ENCODE results near the gene PFN3.

Gene PFN3

GRCh38 chr5:177399997-177400868 lies at the start of gene PFN3:
PFN3 (minus strand) TSS chr5:177400661; CDS start chr5:177400576, 85 bp downstream.
- TF ChIP-seq, protein P1, sequence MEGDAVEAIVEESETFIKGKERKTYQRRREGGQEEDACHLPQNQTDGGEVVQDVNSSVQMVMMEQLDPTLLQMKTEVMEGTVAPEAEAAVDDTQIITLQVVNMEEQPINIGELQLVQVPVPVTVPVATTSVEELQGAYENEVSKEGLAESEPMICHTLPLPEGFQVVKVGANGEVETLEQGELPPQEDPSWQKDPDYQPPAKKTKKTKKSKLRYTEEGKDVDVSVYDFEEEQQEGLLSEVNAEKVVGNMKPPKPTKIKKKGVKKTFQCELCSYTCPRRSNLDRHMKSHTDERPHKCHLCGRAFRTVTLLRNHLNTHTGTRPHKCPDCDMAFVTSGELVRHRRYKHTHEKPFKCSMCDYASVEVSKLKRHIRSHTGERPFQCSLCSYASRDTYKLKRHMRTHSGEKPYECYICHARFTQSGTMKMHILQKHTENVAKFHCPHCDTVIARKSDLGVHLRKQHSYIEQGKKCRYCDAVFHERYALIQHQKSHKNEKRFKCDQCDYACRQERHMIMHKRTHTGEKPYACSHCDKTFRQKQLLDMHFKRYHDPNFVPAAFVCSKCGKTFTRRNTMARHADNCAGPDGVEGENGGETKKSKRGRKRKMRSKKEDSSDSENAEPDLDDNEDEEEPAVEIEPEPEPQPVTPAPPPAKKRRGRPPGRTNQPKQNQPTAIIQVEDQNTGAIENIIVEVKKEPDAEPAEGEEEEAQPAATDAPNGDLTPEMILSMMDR (IDR thresholded peaks at IDR 0.05; ENCODE audit: insufficient read depth, low read depth, low read length, missing control alignments) = no peak
- no peak within 1 kb of the TSS for H3K4me3 ChIP-seq (ENCODE audit: low read depth, low read length)
- DNase-seq (ENCODE audit: low read depth) = no peak

DNA sequence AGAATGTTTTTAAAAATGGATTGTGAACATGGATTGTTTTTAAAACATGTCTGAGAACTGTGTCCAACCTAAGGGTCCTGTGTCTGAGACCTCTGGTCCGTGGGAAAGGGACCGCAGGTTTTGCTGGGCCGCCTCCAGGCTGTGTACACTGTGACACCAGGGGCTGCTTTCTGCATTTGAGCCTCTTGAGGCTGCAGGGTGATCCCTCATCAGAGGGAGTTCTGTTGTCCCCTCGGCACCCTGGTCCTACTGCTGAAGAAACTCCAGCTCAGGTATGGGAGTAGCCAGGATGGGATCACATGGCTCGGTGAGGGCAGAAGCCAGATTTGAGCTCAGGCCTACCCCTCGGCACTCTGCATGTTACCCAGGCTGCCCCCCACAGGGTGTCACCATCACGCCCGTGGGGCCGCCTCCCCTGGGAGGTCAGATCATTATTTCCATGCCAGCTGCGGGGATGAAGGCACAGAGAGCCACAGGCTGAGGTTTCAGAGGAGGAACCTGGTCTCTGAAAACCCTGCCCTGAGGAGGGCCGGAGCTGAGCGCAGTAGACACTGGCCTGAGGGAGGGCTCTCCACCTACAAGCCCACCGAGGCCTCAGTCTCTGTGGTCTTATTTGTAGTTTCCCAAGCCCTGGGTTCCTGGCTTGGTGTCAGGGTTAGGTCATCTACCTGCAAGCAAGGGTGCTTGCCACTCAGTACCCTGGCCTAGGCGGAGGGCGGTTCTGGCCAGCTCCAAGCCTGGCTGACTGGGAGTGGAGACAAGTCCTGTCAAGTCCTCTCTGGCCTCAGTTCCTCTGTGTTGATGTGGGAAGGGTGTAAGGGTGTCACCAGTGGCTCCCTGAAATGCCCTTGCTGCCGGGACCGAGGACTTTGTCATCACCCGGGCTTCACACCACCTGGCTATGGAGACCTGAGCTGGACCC lies 48.9 kb upstream of the PFN3 start:
- no peak for DNase-seq (ENCODE audit: low read depth)
- TF ChIP-seq, protein P1 (IDR thresholded peaks at IDR 0.05; ENCODE audit: insufficient read depth, low read depth, low read length, missing control alignments) = no peak
- H3K4me3 ChIP-seq (ENCODE audit: low read depth, low read length) = no peak overlapping the region

GRCh38 chr5:177448244-177448950 lies 47.9 kb upstream of the PFN3 start:
- DNase-seq (ENCODE audit: low read depth) = no peak
- no peak overlapping the region for H3K4me3 ChIP-seq (ENCODE audit: low read depth, low read length)
- TF ChIP-seq, protein P1 (IDR thresholded peaks at IDR 0.05; ENCODE audit: insufficient read depth, low read depth, low read length, missing control alignments) = no peak

GRCh38 chr5:177447611-177448243 lies 47.3 kb upstream of the PFN3 start:
- TF ChIP-seq, protein P1 (IDR thresholded peaks at IDR 0.05; ENCODE audit: insufficient read depth, low read depth, low read length, missing control alignments) = no peak
- peak overlapping the region; percentile 50 for H3K4me3 ChIP-seq (ENCODE audit: low read depth, low read length)
- no peak for DNase-seq (ENCODE audit: low read depth)

- peak overlapping the region; percentile 54 for H3K4me3 ChIP-seq (ENCODE audit: low read depth, low read length)
- DNase-seq (ENCODE audit: low read depth) = peak; percentile 81
- TF ChIP-seq, protein P1 (IDR thresholded peaks at IDR 0.05; ENCODE audit: insufficient read depth, low read depth, low read length, missing control alignments) = no peak
Observed at GRCh38 chr5:177447066-177447610, 46.7 kb upstream of the PFN3 start.

All from GM12865 (cell line).